NB4 (cell line): ENCODE measurements around the gene AOC1.

Experiments
- DNase-seq: peaks from one replicate; pipeline ENCODE4 v3.0.0; 2010; ENCODE audit warnings: low read depth
- H3K4me3 ChIP-seq: one replicate; pipeline ENCODE4 v1.5.1; 2011; ENCODE audit warnings: mild to moderate bottlenecking, low read depth, low read length, moderate library complexity
- CTCF ChIP-seq: IDR thresholded peaks from one replicate; pipeline ENCODE4 v1.5.1; 2012; ENCODE audit warnings: low read depth, low read length
- MAX ChIP-seq: IDR thresholded peaks from 2 replicates; pipeline ENCODE4 v1.6.1; 2011; ENCODE audit warnings: low read depth, low read length
- MYC ChIP-seq: IDR thresholded peaks from 2 replicates; pipeline ENCODE4 v1.6.1; 2011; ENCODE audit warnings: low read depth, low read length
- POLR2A ChIP-seq: IDR thresholded peaks from 2 replicates; pipeline ENCODE4 v1.6.1; 2011; ENCODE audit warnings: mild to moderate bottlenecking; ENCODE audit not compliant: insufficient read length; ENCODE audit errors: extremely low read depth

The AOC1 gene

GRCh38 chr7:150829426-150829825 lies 22.9 kb upstream of the AOC1 start:
- no peak for TF ChIP-seq MAX
- no peak for TF ChIP-seq MYC
- no peak for TF ChIP-seq CTCF
- DNase-seq: peak; percentile 84
- no peak overlapping the region for H3K4me3 ChIP-seq

DNA sequence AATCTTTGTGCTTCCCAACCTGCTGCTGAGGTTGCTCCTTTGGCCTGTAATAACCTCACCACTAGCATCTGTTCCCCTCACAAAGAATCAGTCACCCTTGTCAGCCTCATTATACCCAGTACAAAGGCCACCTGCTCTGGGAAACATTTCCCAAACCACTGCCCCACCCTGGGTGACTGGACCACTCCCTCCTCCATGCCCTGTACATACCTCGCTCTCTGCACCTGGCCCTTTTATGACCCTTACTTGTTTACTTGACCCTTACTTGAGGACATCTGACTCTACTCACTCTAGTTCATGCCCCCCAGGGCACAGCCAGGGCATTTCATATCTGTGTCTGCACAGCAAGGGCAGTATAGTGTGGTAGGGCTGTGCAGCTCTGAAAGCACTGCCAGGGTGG lies 21.4 kb upstream of the AOC1 start:
- TF ChIP-seq MYC: no peak
- no peak for TF ChIP-seq MAX
- TF ChIP-seq CTCF: no peak
- H3K4me3 ChIP-seq: no peak overlapping the region
- DNase-seq: no peak

DNA sequence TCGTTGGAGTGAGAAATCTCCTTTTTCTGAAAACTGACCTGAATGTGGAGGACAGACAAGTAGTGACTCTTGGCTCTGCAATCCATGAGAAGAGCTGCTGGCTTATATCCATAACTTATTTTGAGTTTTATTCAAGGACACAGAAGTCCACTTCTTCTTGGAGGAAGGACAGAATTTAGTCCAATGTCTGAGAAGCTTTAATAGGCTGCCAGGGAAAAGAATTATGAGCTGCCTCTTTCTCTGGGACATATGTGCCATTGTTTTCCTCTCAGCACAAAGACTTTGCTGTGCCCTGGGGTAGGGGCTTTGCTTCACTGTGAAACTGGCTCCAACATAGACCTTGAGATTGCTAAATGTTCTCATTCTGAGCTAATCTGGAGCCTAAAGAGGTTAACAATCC lies 20.5 kb upstream of the AOC1 start:
- TF ChIP-seq CTCF (no peak), MYC (no peak), MAX (no peak), POLR2A (no peak)
- DNase-seq: no peak
- no peak overlapping the region for H3K4me3 ChIP-seq

DNA sequence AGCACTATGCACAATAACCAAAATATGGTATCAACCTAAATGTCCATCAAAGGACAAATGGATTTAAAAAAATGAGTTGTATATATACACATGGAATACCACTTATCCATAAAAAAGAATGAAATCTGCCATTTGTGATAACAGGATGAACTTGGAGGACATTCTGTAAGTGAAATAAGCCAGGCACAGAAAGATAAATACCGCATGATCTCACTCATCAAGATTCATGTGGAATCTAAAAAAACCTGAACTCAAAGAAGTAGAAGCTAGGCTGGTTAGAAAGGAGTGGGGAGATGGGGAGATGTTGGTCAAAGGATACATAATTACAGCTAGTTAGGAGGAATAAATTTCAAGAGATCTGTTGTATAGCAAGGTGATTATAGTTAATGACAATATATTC lies 17.3 kb upstream of the AOC1 start:
- TF ChIP-seq MYC (no peak), MAX (no peak), CTCF (no peak), POLR2A (no peak)
- DNase-seq: no peak
- H3K4me3 ChIP-seq: no peak overlapping the region

DNA sequence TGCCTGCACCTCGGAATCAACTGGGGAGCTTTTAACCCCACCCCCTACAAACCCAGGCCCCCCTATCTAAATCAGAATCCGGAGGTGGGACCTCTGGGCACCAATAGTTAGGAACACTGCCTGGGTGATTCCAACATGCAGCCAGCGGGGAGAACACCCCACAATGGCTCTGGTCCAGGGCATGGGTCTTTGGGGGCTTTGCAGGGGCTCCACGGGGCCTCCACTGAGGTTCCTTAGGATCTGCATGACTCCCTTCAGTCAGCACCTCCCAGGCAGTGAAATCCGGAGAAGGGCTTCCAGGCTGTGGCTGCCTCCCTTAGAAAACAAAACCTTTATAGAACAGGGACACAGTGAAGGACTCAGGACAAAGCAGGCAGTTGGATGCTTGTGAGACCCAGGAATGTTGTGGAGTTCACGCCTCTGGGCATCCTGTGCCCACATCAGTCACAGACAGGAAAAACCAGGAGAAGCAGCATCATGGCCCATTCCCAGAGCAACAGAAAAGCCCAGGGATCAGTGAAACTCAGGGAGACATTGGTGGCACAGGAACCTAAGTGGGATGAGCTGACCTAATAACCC lies 16.5 kb upstream of the AOC1 start:
- H3K4me3 ChIP-seq: no peak overlapping the region
- DNase-seq: no peak
- no peak for TF ChIP-seq CTCF
- TF ChIP-seq MYC: no peak
- TF ChIP-seq MAX: no peak

DNA sequence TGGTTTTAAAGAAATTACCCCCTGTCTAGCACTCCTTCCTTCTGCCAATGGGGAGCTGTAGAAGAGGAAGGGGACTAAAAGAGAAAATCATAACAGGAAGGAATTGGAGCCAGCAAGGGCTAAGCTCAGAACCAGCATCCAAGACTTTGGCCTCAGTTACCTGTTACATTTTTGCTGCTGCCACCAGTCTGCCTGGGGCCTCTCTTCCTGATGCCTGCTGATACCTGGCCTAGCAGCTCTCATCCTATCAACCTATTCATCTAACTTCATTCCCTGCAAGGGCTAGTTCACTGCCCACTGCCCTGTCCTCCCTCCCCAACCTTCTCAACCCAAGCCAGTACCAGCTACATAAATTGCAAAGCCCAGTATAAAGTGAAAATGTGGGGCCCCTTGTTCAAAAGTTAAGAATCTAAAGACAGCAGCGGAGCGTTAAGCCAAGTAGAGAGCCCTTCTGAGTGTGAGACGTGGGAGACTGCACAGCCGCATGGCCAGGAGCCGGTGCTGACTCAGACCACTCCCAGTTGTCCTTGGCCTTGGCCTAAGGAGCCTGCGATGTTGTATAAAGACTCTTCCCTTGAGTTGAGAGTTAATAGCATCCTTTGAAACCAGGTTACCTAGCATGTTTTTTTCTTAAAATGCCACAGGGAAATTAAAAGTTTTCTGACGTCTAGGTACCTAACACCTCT lies 13.2 kb upstream of the AOC1 start:
- TF ChIP-seq POLR2A: no peak
- TF ChIP-seq CTCF: no peak
- TF ChIP-seq MYC: no peak
- TF ChIP-seq MAX: no peak
- H3K4me3 ChIP-seq: no peak overlapping the region
- DNase-seq: no peak
